ENCODE measurements around the gene TIMM13. TPM values are rescaled to one million over a fixed set of nuclear protein-coding genes. Genes with fewer than 3 reads are reported as not detected.
"Not testable (repeated sequence)": the region's sequence is repeated elsewhere in the genome, so short reads cannot be mapped to it uniquely, and the experiment has no call there.

TIMM13 gene
- total and polyA plus RNA-seq, 11 donors: 27.4 to 98.5 (median 65.9) TPM

GRCh38 chr19:2417881-2418406 lies 9.4 kb downstream of the TIMM13 start:
- 86 to 89% (median 89%) methylated on average over 12 to 13 of the region's 13 CpGs for WGBS, 4 donors
- H3K27me3 ChIP-seq: no peaks in the 10 kb centered on the region
- ATAC-seq: no peak

GRCh38 chr19:2417436-2417835 lies 9.9 kb downstream of the TIMM13 start:
- H3K36me3 ChIP-seq; H3K9me3 ChIP-seq; H3K27me3 ChIP-seq; intact Hi-C loops (cut with DNase I); H3K4me1 ChIP-seq; H3K4me3 ChIP-seq; DNase-seq; H3K27ac ChIP-seq; ATAC-seq: not testable (repeated sequence)
- 95 to 97% (median 96%) methylated on average over 8 of the region's 8 CpGs for WGBS, 4 donors

More at GRCh38 chr19:2417881-2418406, 9.4 kb downstream of the TIMM13 start:
- no peak overlapping the region for H3K27ac ChIP-seq
- DNase-seq: no peak
- H3K36me3 ChIP-seq: peaks cover 0 to 8% (median 0%) of the 10 kb centered on the region in 9 donors
- H3K4me1 ChIP-seq: peaks cover 0 to 5% (median 0%) of the 10 kb centered on the region in 12 donors
- TF ChIP-seq POLR2A (IDR thresholded peaks at IDR 0.05): no peak
- no peak for TF ChIP-seq CTCF (IDR thresholded peaks at IDR 0.05)
- H3K4me3 ChIP-seq: no peak overlapping the region
- H3K9me3 ChIP-seq: no peaks in the 10 kb centered on the region
- intact Hi-C loops (cut with DNase I): no loop called here

GRCh38 chr19:2416321-2417097 lies 10.9 kb downstream of the TIMM13 start:
- TF ChIP-seq CTCF (IDR thresholded peaks at IDR 0.05) (no peak), POLR2A (IDR thresholded peaks at IDR 0.05) (no peak)

GRCh38 chr19:2415973-2416319 lies 11.4 kb downstream of the TIMM13 start:
- Histone ChIP-seq H3K27ac (no peak overlapping the region), H3K4me3 (no peak overlapping the region), H3K4me1 (no peaks in the 10 kb centered on the region), H3K27me3 (no peaks in the 10 kb centered on the region), H3K36me3 (peaks cover 0 to 8% (median 0%) of the 10 kb centered on the region in 9 donors), H3K9me3 (peaks cover 0 to 6% (median 0%) of the 10 kb centered on the region in 12 donors)
- WGBS, 4 donors: 66 to 83% (median 74%) methylated on average over 5 to 6 of the region's 6 CpGs
- TF ChIP-seq CTCF (IDR thresholded peaks at IDR 0.05): no peak
- no peak for TF ChIP-seq POLR2A (IDR thresholded peaks at IDR 0.05)
- DNase-seq: no peak
- no peak for ATAC-seq
- intact Hi-C loops (cut with DNase I): no loop called here

More at GRCh38 chr19:2416321-2417097, 10.9 kb downstream of the TIMM13 start:
- intact Hi-C loops (cut with DNase I): no loop called here
- Histone ChIP-seq H3K9me3 (peaks cover 0 to 5% (median 0%) of the 10 kb centered on the region in 12 donors), H3K36me3 (peaks cover 0 to 8% (median 0%) of the 10 kb centered on the region in 9 donors), H3K27ac (no peak overlapping the region), H3K4me3 (no peak overlapping the region), H3K4me1 (no peaks in the 10 kb centered on the region), H3K27me3 (no peaks in the 10 kb centered on the region)
- DNase-seq (no peak), ATAC-seq (peak in 3 of 4 donors; percentile 7 to 56 (median 22))
- 82 to 90% (median 83%) methylated on average over 16 to 19 of the region's 19 CpGs for WGBS, 4 donors

Data from heart left ventricle (tissue), 16 donors.